Small intestine (tissue), 7 donors: ENCODE data around the gene ST8SIA4. TPM values are rescaled to one million over a fixed set of nuclear protein-coding genes. Genes with fewer than 3 reads are reported as not detected.

ENCODE experiments used
- DNase-seq, 2 donors: peaks; one replicate each; pipeline versions ENCODE4 v3.0.0 to v3.0.0-alpha.2; 2013
- FAIRE-seq: peaks from 2 replicates; lab custom pipeline; 2012; peaks lifted over from hg19 to GRCh38; lab: Jason Lieb, UNC
- H3K27ac ChIP-seq, 3 donors: one replicate each; pipeline ENCODE4 v1.5.1; 2013; ENCODE audit warnings: low read length in 2 of 3, mild to moderate bottlenecking in 2 of 3, control low read depth in 1 of 3, inconsistent platforms in 1 of 3, low read depth in 1 of 3, moderate library complexity in 1 of 3
- H3K27me3 ChIP-seq, 3 donors: one replicate each; pipeline ENCODE4 v1.6.1; 2013; ENCODE audit warnings: low read length in 3 of 3, inconsistent platforms in 1 of 3; ENCODE audit not compliant: control insufficient read depth in 3 of 3, insufficient read depth in 3 of 3
- H3K36me3 ChIP-seq, 3 donors: one replicate each; pipeline ENCODE4 v1.6.1; 2013; ENCODE audit warnings: low read length in 3 of 3, inconsistent platforms in 1 of 3, low read depth in 1 of 3, mild to moderate bottlenecking in 1 of 3, moderate library complexity in 1 of 3; ENCODE audit not compliant: control insufficient read depth in 3 of 3, insufficient read depth in 2 of 3
- H3K4me1 ChIP-seq, 3 donors: one replicate each; pipeline ENCODE4 v1.6.1; 2013; ENCODE audit warnings: low read length in 2 of 3, inconsistent platforms in 1 of 3, low read depth in 1 of 3, mild to moderate bottlenecking in 1 of 3, moderate library complexity in 1 of 3; ENCODE audit not compliant: control insufficient read depth in 3 of 3, insufficient read depth in 2 of 3
- H3K4me3 ChIP-seq, 3 donors: one replicate each; pipeline ENCODE4 v1.5.1; 2013; ENCODE audit warnings: low read length in 3 of 3, control low read depth in 1 of 3, inconsistent platforms in 1 of 3, low read depth in 1 of 3, mild to moderate bottlenecking in 1 of 3, moderate library complexity in 1 of 3
- H3K9me3 ChIP-seq, 2 donors: one replicate each; pipeline ENCODE4 v1.6.1; 2013; ENCODE audit warnings: low read depth in 1 of 2, low read length in 1 of 2; ENCODE audit not compliant: control insufficient read depth in 2 of 2, insufficient read depth in 1 of 2
- WGBS, 3 donors: extraction: QIAGEN DNeasy Blood & Tissue Kit; methylation state at CpG; one replicate each; pipeline ENCODE4 v1.1.7; 2013; 5-methylcytosine and 5-hydroxymethylcytosine counted together
- polyA plus RNA-seq, 4 donors: library from polyadenylated mRNA; stranded (reverse) in 3 of 4; unstranded in 1 of 4; fragments of 200-250 nt in 3 of 4; fragments of 120-200 nt in 1 of 4; gene quantifications; one replicate each; pipeline versions ENCODE4 v1.2.1 to v1.2.3, GENCODE V29; 2013
- donor health status: healthy with polysubstance abuse.
- donor health status: control.
- donor health status: control.
- donor health status: Bipolar disorder and iron deficiency.
- donor health status: healthy.

The ST8SIA4 gene
- polyA plus RNA-seq, 4 donors, result 0.27 to 5.9 (median 1.5) TPM

DNA sequence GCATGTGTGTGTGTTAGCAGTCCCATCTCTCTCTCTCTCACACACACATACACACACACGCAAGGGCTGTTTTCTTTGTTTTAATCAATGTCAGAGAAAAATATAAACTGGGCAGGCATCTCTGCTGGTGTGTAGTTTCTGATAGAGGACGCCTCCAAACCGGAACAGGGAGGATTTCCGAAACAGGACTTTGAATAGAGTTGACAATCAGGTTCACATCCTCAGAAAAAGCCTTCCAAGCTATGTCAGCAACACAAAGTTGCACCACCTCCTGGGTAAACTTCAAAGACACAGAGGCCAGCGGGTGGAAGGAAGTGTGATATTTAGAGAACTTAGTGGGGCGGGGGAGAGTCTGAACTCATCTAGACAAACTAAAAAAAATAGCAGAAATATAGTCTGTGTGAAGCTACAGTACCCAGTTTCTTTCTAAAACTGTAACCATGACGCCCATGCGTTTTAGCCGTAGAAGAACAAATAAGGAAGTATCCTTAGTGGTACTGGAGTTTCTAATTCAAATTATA, 1.2 kb downstream of the ST8SIA4 start:
- Histone ChIP-seq H3K9me3 (no peaks in the 10 kb centered on the region), H3K36me3 (no peaks in the 10 kb centered on the region), H3K27ac (peak overlapping the region; percentile 62 to 84 (median 64)), H3K4me1 (peaks cover 0 to 2% (median 0%) of the 10 kb centered on the region in 3 donors), H3K27me3 (peaks cover 0 to 56% (median 4%) of the 10 kb centered on the region in 3 donors), H3K4me3 (peak overlapping the region; percentile 39 to 65 (median 61))
- DNase-seq (peak; percentile 37 to 54), FAIRE-seq (no peak)
- 3 to 5% (median 5%) methylated on average over 9 of the region's 9 CpGs for WGBS, 3 donors

DNA sequence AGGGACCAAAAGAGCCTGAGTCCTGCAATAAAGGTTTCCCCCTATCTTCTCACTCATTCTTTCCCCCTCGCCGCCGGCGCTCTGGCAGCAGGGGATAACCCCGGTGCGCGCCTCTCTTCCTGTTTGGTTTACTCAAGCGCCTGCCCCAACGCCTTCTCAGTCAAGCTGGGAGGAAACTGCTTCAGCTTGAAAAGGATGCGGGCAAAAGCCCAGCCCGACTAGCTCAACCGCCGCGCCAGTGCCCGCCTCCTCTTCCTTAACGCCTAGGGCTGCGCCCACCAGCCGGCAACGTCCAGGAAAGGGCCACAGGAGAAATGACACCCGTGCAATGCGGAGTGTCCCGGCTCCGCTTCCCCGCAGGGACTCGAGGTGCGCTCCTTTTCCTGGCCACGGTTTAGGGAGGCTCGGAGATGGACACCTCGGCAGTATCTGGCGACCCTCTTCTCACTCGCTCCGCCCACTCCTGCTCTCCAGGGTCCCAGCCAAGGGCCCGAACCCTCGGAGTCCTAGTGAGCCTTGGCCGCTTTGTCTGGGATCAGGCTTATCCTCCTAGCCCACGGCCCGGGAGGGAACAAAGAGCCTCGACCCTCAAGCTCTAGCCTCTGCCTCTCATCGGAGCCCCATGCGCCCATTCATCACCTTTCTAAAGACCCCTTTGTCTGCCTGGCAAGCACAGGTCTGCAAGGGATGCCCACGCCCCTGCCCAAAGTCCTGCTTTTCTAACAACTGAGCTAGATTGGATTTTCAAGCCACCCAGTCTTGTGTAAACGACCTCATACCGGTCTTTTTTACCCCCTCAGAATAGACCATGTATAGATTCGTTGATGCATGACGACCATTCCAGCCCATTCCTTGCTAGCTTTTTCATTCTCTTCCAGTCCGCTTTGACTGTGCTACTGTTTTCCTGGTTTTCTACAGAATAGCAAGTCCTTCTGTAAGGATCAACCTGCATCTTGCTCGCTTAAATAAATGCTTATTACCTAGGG, 2.0 kb downstream of the ST8SIA4 start:
- FAIRE-seq (no peak), DNase-seq (peak; percentile 42 to 64)
- Histone ChIP-seq H3K9me3 (no peaks in the 10 kb centered on the region), H3K27ac (peak overlapping the region; percentile 62 to 84 (median 64)), H3K4me1 (peaks cover 0 to 2% (median 0%) of the 10 kb centered on the region in 3 donors), H3K27me3 (peaks cover 0 to 56% (median 4%) of the 10 kb centered on the region in 3 donors), H3K4me3 (peak overlapping the region; percentile 39 to 63 (median 61)), H3K36me3 (no peaks in the 10 kb centered on the region)
- 1 to 4% (median 2%) methylated on average over 45 to 47 of the region's 47 CpGs for WGBS, 3 donors

DNA sequence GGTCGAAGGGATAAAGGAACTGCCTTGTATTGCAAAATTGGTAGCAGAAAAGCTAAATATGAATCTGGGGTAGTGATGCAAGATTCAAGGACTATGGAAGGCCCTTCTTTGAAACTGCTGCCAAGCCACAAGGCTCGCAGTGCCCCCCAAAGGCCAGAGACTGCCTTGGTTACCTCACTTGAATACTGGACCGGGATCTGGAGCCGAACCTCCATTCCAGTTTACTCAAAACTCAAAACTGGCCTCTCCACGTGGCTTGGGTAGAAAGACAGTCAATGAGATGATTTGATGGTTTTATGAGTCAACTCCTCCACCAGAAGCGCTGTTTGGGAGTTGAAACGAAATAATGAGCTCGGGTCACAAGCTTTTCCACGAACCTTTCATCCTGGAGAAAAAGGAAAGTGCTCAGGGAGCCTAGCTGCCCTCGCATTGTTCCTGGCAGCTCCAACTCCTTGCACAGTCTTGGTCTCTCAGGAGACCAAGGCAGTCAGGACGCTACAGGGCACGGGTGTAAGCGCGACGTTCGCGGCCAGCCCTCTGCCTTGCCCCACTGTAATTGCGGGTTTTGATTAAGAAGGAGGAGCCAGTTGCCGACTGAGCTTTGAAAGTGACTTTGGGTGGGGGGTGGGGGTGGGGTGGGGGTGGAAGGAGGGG, 2.8 kb downstream of the ST8SIA4 start:
- peak; percentile 20 to 23 for DNase-seq

DNA sequence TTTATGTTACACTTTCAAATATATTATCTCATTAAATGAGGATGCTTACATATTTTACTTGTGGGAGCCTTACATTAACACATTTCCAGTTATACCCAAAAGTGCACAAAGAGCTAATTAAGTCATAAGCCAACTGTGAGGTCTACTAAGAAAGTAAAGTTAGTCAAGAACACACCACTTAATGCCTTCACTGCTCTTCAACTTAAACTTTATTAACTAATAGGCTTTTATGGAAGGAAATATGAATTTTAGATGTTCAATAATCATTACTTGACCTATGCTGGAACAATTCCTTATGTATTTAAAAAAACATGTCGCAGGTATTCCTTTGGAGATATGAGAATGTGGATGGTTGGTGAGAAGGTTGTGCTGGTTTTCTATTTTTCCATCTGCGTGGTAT, 3.4 kb downstream of the ST8SIA4 start:
- no peak for FAIRE-seq
- H3K4me3 ChIP-seq, result peak overlapping the region in 1 of 3 donors; percentile 63
- no peak for DNase-seq
- peaks cover 0 to 2% (median 0%) of the 10 kb centered on the region in 3 donors for H3K4me1 ChIP-seq
- WGBS, 3 donors, result 75 to 90% (median 86%) methylated on average over 2 of the region's 2 CpGs
- no peaks in the 10 kb centered on the region for H3K36me3 ChIP-seq
- H3K27ac ChIP-seq, result peak overlapping the region in 1 of 3 donors; percentile 88
- H3K9me3 ChIP-seq, result no peaks in the 10 kb centered on the region
- H3K27me3 ChIP-seq, result peaks cover 0 to 48% (median 4%) of the 10 kb centered on the region in 3 donors

More for the DNA sequence above, 2.8 kb downstream of the ST8SIA4 start:
- H3K9me3 ChIP-seq, result no peaks in the 10 kb centered on the region
- WGBS, 3 donors, result 4 to 14% (median 13%) methylated on average over 19 of the region's 19 CpGs
- H3K36me3 ChIP-seq, result no peaks in the 10 kb centered on the region
- H3K27me3 ChIP-seq, result peaks cover 0 to 54% (median 4%) of the 10 kb centered on the region in 3 donors
- peak overlapping the region; percentile 39 to 63 (median 61) for H3K4me3 ChIP-seq
- H3K4me1 ChIP-seq, result peaks cover 0 to 2% (median 0%) of the 10 kb centered on the region in 3 donors
- peak overlapping the region in 2 of 3 donors; percentile 40 to 88 for H3K27ac ChIP-seq
- no peak for FAIRE-seq

DNA sequence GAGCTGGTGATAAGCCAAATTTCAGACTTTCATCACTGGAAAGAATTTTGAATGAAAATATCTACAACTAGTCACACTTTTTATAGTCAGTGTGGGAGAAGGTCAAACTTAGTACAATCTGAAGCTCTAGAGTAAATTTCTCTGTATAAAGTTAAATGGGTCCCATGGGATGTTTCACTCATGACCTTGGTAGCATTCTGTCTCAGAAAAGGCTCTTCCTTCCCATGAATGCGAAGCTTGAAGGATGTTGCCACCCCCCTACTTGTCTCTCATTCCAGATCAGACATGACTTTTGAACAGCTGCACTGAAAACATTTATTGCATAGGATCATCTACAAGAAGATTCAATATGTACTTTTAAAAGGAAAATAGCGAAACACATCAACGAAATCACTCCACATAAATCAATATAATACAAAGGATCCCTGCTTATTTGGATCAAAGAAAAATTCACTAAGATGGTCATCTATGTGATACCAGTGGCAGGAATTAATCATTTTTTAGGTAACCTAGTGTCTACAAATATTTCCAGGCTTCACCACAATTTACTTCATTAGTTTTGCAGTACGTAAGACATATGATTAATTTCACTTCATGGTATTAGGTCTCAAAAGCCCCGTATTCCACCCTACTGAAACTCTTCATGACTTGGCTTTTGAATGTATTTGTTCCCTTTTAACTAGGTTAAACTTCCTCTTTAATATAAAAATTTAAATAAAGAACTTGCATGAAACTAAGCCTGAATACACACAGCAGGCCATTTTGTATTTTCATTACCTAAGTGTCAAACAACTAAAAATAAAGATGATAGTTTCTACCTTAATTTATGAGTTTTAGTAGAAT, 4.4 kb downstream of the ST8SIA4 start:
- FAIRE-seq (no peak), DNase-seq (no peak)
- WGBS, 3 donors, result 66 to 72% (median 68%) methylated on average over 5 of the region's 5 CpGs
- H3K27me3 ChIP-seq, result peaks cover 0 to 39% (median 4%) of the 10 kb centered on the region in 3 donors
- H3K36me3 ChIP-seq, result no peaks in the 10 kb centered on the region
- peaks cover 0 to 2% (median 0%) of the 10 kb centered on the region in 3 donors for H3K4me1 ChIP-seq
- no peak overlapping the region for H3K27ac ChIP-seq
- H3K9me3 ChIP-seq, result no peaks in the 10 kb centered on the region
- no peak overlapping the region for H3K4me3 ChIP-seq

DNA sequence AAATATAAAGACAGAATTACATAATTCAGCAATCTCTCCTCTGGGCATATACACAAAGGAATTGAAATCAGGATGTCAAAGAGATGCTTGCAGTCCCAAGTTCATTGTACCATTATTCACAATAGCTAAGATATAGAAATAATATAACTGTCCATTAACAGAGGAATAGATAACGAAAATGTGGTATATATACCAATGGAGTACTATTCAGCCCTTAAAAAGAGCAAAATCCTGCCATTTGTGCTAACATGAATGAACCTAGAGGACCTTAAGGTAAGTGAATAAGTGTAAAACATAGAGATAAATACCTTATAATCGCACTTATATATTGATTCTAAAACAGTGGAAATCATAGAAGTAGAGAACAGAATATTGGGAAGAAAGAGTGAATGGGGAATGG, 7.0 kb downstream of the ST8SIA4 start:
- Histone ChIP-seq H3K9me3 (no peaks in the 10 kb centered on the region), H3K4me3 (no peak overlapping the region), H3K4me1 (peaks cover 0 to 2% (median 0%) of the 10 kb centered on the region in 3 donors), H3K36me3 (no peaks in the 10 kb centered on the region), H3K27me3 (peaks cover 0 to 13% (median 0%) of the 10 kb centered on the region in 3 donors), H3K27ac (no peak overlapping the region)
- FAIRE-seq (no peak), DNase-seq (no peak)
- WGBS, 3 donors, result 53 to 86% (median 73%) methylated on average over 2 of the region's 2 CpGs

DNA sequence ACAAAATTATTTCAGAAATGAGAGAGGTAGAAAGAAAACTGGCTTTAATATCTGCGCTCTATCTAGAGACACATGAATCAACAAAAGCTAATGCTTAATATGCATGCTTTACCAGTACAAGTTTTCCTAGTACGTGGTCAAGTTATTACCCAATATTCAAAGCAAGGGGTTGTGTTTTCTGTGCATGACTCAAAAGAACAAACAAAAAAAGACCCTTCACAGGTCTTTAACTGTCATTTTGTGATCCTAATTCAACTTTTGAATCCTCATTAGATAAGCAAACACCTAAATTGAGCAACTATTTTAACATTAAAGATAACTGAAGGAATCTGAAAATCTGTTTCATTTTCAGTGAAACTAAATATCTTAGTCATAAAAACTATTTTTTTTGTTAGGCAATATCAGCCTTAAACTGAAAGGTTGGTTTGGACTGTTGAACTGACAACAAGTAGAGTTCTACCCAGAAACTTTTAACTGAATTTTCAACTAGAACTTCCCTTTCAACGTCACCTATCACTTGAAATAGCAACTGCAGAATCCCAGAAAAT, 12.5 kb downstream of the ST8SIA4 start:
- Histone ChIP-seq H3K4me1 (no peaks in the 10 kb centered on the region), H3K9me3 (no peaks in the 10 kb centered on the region), H3K4me3 (no peak overlapping the region), H3K36me3 (no peaks in the 10 kb centered on the region), H3K27ac (no peak overlapping the region), H3K27me3 (no peaks in the 10 kb centered on the region)
- DNase-seq, result no peak
- FAIRE-seq, result peak; percentile 26
- 36 to 39% (median 38%) methylated on average over 3 of the region's 3 CpGs for WGBS, 3 donors
